GM12873 (cell line): ENCODE results near the gene DAPK1.

ENCODE experiments used
- CTCF ChIP-seq: IDR thresholded peaks from 2 replicates; pipeline ENCODE4 v1.5.1; 2012; ENCODE audit warnings: low read depth, mild to moderate bottlenecking, moderate library complexity, low read length, control low read depth; ENCODE audit not compliant: insufficient read depth; ENCODE audit errors: missing control alignments

The DAPK1 gene

GRCh38 chr9:87618931-87619330, 121.3 kb downstream of the DAPK1 start:
- no peak for TF ChIP-seq CTCF

GRCh38 chr9:87619346-87619745, 121.7 kb downstream of the DAPK1 start:
- TF ChIP-seq CTCF: no peak

GRCh38 chr9:87620731-87621322, 123.2 kb downstream of the DAPK1 start:
- no peak for TF ChIP-seq CTCF

- TF ChIP-seq CTCF: no peak
Observed at GRCh38 chr9:87622098-87622497, 124.4 kb downstream of the DAPK1 start.

GRCh38 chr9:87622923-87623322, 125.3 kb downstream of the DAPK1 start:
- TF ChIP-seq CTCF: no peak

- TF ChIP-seq CTCF: no peak
Observed at GRCh38 chr9:87628346-87628745, 130.7 kb downstream of the DAPK1 start.

GRCh38 chr9:87629104-87629503, 131.4 kb downstream of the DAPK1 start:
- TF ChIP-seq CTCF: no peak
